ENCODE results near the gene CDH4. TPM values are rescaled to one million over a fixed set of nuclear protein-coding genes. Genes with fewer than 3 reads are reported as not detected.

The CDH4 gene
- total and polyA plus RNA-seq, 2 of the 4 experiments (the other 2 are of a cell fraction): 1.6 to 3.5 TPM

DNA sequence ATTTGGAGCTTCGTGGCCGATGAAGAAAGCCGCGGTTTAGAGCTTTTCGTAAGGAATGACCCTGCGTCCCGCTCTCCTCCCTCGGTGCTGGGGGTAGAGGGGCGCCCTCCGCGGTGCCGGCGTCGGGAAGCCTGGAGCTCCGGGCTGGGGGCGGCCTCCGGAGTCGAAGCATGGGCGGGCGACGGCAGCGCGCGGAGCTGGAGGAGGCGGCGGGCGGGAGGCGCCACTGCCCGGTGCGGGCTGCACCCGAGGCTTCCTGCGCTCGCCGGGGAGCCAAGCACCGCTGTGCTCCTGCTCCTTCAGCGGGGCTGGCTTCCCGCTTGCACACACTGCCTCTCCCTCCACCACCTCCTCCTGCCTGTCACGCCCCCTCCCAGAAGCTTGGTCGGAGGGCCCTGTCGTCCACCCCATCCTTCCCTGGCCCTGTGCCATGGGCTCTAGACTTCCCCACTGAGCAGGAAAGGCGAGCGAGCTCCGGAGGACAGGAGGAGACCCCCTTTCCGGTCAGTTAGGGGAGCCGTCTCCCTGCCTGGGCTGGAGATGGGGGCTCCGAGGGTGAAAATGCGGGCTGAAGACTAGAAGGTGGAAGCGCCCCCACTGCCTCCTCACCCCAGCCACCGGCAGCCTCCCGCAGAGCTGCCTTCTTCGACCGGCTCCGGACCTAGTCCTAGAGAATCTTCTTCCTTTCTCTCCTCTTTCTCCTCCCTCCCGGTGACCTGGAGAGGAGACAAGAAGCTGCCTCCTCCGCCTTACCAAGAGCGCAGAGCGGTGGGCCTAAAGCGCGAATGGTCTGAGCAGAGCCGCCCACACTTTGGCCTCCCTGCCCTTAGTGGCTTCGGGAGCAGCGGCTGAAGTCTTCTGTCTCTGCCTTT is 1.8 kb downstream of the CDH4 start (continued):
- no peak for TF ChIP-seq CHD1 (IDR thresholded peaks at IDR 0.05; ENCODE audit: low read depth, low read length)
- TF ChIP-seq RFX5 (IDR thresholded peaks at IDR 0.05; ENCODE audit: low read depth, low read length): no peak
- no peak for TF ChIP-seq BHLHE40 (IDR thresholded peaks at IDR 0.05; ENCODE audit: low read depth, low read length)
- no peak for TF ChIP-seq RAD21 (IDR thresholded peaks at IDR 0.05; ENCODE audit: low read length)

All from IMR-90 (cell line).